HCT116 (cell line): Measurements from ENCODE around the gene IGSF10. TPM values are rescaled to one million over a fixed set of nuclear protein-coding genes. Genes with fewer than 3 reads are reported as not detected.

Source experiments
- ATAC-seq: fragments of 200-7000 bp; cut with Tn5 transposase; 2 replicates; pipeline ENCODE4 v1.9.1; 2020; ENCODE audit warnings: mild to moderate bottlenecking, moderate library complexity
- BruUV-seq: library from RNA; stranded (reverse); fragments of 400-500 nt; replicated peaks from 2 replicates; lab custom pipeline; 2021; lab: Mats Ljungman, UMichigan
- CTCF ChIA-PET: fragments of 300-600 bp; sonication (Branson Sonifier 250); formaldehyde crosslinking; loops from one replicate; lab custom pipeline; 2021; ENCODE audit warnings: antibody characterized with exemption; lab: Charles Lee
- POLR2A ChIA-PET: fragments of 300-600, 350-600 bp; sonication (Branson Sonifier 250); formaldehyde crosslinking; loops from one replicate; lab custom pipeline; 2021; ENCODE audit warnings: antibody characterized with exemption; lab: Charles Lee
- RAD21 ChIA-PET, 2 experiments: fragments of 300-600 bp; sonication (Branson Sonifier 250); formaldehyde crosslinking; loops; one replicate each; lab custom pipeline; 2023; ENCODE audit warnings: low total read pairs in 2 of 2; ENCODE audit not compliant: uncharacterized antibody in 2 of 2, unreplicated experiment in 2 of 2, low non-redundant PET in 1 of 2; lab: Charles Lee
- DNase-seq: peaks from one replicate; pipeline ENCODE4 v3.0.0-alpha.2; 2010; ENCODE audit warnings: low read depth, low spot score
- H2AFZ ChIP-seq: fragments of 200-600 bp; shearing (Covaris generic), sonication (generic); 2 replicates; pipeline ENCODE4 v1.6.1; 2017; ENCODE audit warnings: low read depth, mixed run types, mixed read lengths, antibody characterized with exemption, low read length; ENCODE audit not compliant: poor library complexity, severe bottlenecking
- H3K27ac ChIP-seq: 2 replicates; pipeline ENCODE4 v1.5.1; 2012; ENCODE audit warnings: low read depth, low read length
- H3K27me3 ChIP-seq: fragments of 200-600 bp; sonication (generic); 2 replicates; pipeline ENCODE4 v1.6.1; 2016; ENCODE audit warnings: mixed run types, low read length, mixed read lengths; ENCODE audit not compliant: insufficient read depth
- H3K36me3 ChIP-seq, 2 experiments: fragments of 200-500 bp in 1 of 2; fragments of 200-600 bp in 1 of 2; sonication (Bioruptor generic) in 1 of 2; sonication (generic) in 1 of 2; 2 replicates each; pipeline versions ENCODE4 v1.5.1 to v1.6.1; 2014 to 2016; ENCODE audit warnings: low read length in 2 of 2, inconsistent platforms in 1 of 2, mixed read lengths in 1 of 2, mixed run types in 1 of 2; ENCODE audit not compliant: insufficient read depth in 2 of 2, control insufficient read depth in 1 of 2
- H3K4me1 ChIP-seq, 2 experiments: fragments of 200-600 bp in 1 of 2; sonication (generic) in 1 of 2; 2 replicates each; pipeline versions ENCODE4 v1.5.1 to v1.6.1; 2012 to 2017; ENCODE audit warnings: low read length in 2 of 2, inconsistent platforms in 1 of 2, mild to moderate bottlenecking in 1 of 2, mixed read lengths in 1 of 2, mixed run types in 1 of 2, moderate library complexity in 1 of 2; ENCODE audit not compliant: insufficient read depth in 2 of 2, control insufficient read depth in 1 of 2
- H3K4me2 ChIP-seq: fragments of 200-600 bp; sonication (generic); 2 replicates; pipeline ENCODE4 v1.6.1; 2017; ENCODE audit warnings: mixed run types, low read length, mixed read lengths
- H3K4me3 ChIP-seq, 2 experiments: fragments of 200-600 bp in 1 of 2; sonication (generic) in 1 of 2; replicated peaks in 1 of 2; 2 replicates each; pipeline ENCODE4 v1.5.1; 2011 to 2016; ENCODE audit warnings: low read length in 2 of 2, control low read depth in 1 of 2, low read depth in 1 of 2, mild to moderate bottlenecking in 1 of 2, mixed read lengths in 1 of 2, mixed run types in 1 of 2
- H3K79me2 ChIP-seq: fragments of 200-600 bp; sonication (generic); 2 replicates; pipeline ENCODE4 v1.6.1; 2017; ENCODE audit warnings: mild to moderate bottlenecking, mixed run types, low read length, moderate library complexity, mixed read lengths; ENCODE audit not compliant: insufficient read depth
- H3K9ac ChIP-seq: fragments of 200-600 bp; sonication (generic); 2 replicates; pipeline ENCODE4 v1.6.1; 2016; ENCODE audit warnings: low read length, mixed read lengths
- H3K9me2 ChIP-seq: fragments of 200-600 bp; sonication (generic), shearing (Covaris generic); 2 replicates; pipeline ENCODE4 v1.6.1; 2017; ENCODE audit warnings: mixed run types, mild to moderate bottlenecking, moderate library complexity; ENCODE audit not compliant: insufficient read depth
- H3K9me3 ChIP-seq, 2 experiments: fragments of 200-500 bp in 1 of 2; fragments of 200-600 bp in 1 of 2; sonication (Bioruptor generic) in 1 of 2; sonication (generic) in 1 of 2; 2 replicates each; pipeline ENCODE4 v1.6.1; 2014 to 2017; ENCODE audit warnings: low read length in 2 of 2, mixed read lengths in 2 of 2, inconsistent platforms in 1 of 2, low read depth in 1 of 2, mild to moderate bottlenecking in 1 of 2, mixed run types in 1 of 2, moderate library complexity in 1 of 2; ENCODE audit not compliant: control insufficient read depth in 1 of 2, insufficient read depth in 1 of 2
- H4K20me1 ChIP-seq: fragments of 200-600 bp; sonication (generic), shearing (Covaris generic); 2 replicates; pipeline ENCODE4 v1.6.1; 2017; ENCODE audit warnings: mixed run types, mild to moderate bottlenecking, moderate library complexity; ENCODE audit not compliant: insufficient read depth
- CBX3 ChIP-seq: IDR thresholded peaks from 2 replicates; pipeline ENCODE4 v1.6.1; 2012; ENCODE audit warnings: low read depth
- CEBPB ChIP-seq: IDR thresholded peaks from 2 replicates; pipeline ENCODE4 v1.6.1; 2012; ENCODE audit warnings: low read depth
- ELF1 ChIP-seq: IDR thresholded peaks from 2 replicates; pipeline ENCODE4 v1.6.1; 2012; ENCODE audit warnings: low read depth, borderline replicate concordance
- EZH2 ChIP-seq: fragments of 200-600 bp; sonication (generic); IDR thresholded peaks from 2 replicates; pipeline ENCODE4 v1.6.1; 2017; ENCODE audit warnings: antibody characterized with exemption, mixed run types
- EZH2phosphoT487 ChIP-seq: fragments of 200-600 bp; IDR thresholded peaks from 2 replicates; pipeline ENCODE4 v1.6.1; 2018; ENCODE audit warnings: antibody characterized with exemption, borderline replicate concordance
- JUND ChIP-seq: IDR thresholded peaks from 2 replicates; pipeline ENCODE4 v1.6.1; 2012
- RAD21 ChIP-seq: IDR thresholded peaks from 2 replicates; pipeline ENCODE4 v1.6.1; 2012; ENCODE audit warnings: low read depth, mild to moderate bottlenecking
- REST ChIP-seq: IDR thresholded peaks from 2 replicates; pipeline ENCODE4 v1.6.1; 2012; ENCODE audit warnings: low read depth
- TCF7L2 ChIP-seq: IDR thresholded peaks from 2 replicates; pipeline ENCODE4 v1.7.0; 2011; ENCODE audit warnings: borderline replicate concordance, inconsistent platforms; ENCODE audit not compliant: insufficient read depth, insufficient read length; ENCODE audit errors: extremely low read depth
- ZFX ChIP-seq: fragments of 450-650 bp; IDR thresholded peaks from 2 replicates; pipeline ENCODE4 v1.6.1; 2017
- ZNF274 ChIP-seq: fragments of 200-500 bp; sonication (Bioruptor generic); IDR thresholded peaks from 2 replicates; pipeline ENCODE4 v1.6.1; 2014; ENCODE audit warnings: mild to moderate bottlenecking, low read depth, low read length, inconsistent platforms
- intact Hi-C: fragments of 100-400 bp; cut with micrococcal nuclease; formaldehyde crosslinking; loops from 2 replicates; pipeline ENCODE4 v1.10.0; 2022
- total RNA-seq: library from RNA; stranded (reverse); gene quantifications from one replicate; pipeline ENCODE4 v1.2.1, GENCODE V29; 2021; ENCODE audit not compliant: unreplicated experiment
- TF ChIP-seq, protein P1 (sequence below), 3 experiments: fragments of 200-600 bp in 1 of 3; sonication (generic) in 1 of 3; IDR thresholded peaks in 2 of 3; conservative IDR thresholded peaks in 1 of 3; 2 replicates each; pipeline ENCODE4 v1.5.1; 2012 to 2017; ENCODE audit warnings: low read depth in 2 of 3, low read length in 2 of 3, antibody characterized with exemption in 1 of 3, borderline replicate concordance in 1 of 3, control low read depth in 1 of 3, mild to moderate bottlenecking in 1 of 3, mixed read lengths in 1 of 3, mixed run types in 1 of 3, moderate library complexity in 1 of 3; ENCODE audit not compliant: insufficient read depth in 1 of 3
- TF ChIP-seq, protein P2 (sequence below): IDR thresholded peaks from 2 replicates; pipeline ENCODE4 v1.6.1; 2011; ENCODE audit warnings: mild to moderate bottlenecking, low read length, moderate library complexity; ENCODE audit not compliant: insufficient replicate concordance; ENCODE audit errors: extremely low read depth
- TF ChIP-seq, protein P3 (sequence below): IDR thresholded peaks from 2 replicates; pipeline ENCODE4 v1.6.1; 2012

The IGSF10 gene
- total RNA-seq, 1 experiment from 2014 or later, result 0.02 TPM

DNA sequence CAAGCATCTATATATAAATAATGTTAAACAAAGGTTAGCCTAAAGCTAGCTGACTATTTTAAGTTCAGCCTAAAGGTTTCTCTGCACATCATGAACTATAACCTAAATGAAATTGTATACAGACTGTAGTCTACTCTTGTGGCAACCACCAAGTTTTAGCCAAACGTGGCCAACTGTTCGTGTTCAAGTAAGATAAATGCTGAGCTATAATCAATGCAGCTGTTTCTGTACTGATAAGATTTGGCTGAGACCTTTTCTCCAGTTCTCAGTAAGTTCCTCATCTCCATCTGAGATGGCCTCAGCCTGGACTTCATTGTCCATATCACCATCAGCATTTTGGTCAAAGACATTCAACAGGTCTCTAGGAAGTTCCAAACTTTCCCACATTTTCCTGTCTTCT, 43.7 kb upstream of the IGSF10 start:
- Histone ChIP-seq H3K4me2 (no peak overlapping the region), H3K27me3 (no peaks in the 10 kb centered on the region), H4K20me1 (no peaks in the 10 kb centered on the region), H3K4me3 (no peak overlapping the region), H3K79me2 (no peaks in the 10 kb centered on the region), H3K4me1 (no peaks in the 10 kb centered on the region), H2AFZ (no peak overlapping the region), H3K9me3 (no peaks in the 10 kb centered on the region), H3K36me3 (no peaks in the 10 kb centered on the region), H3K9ac (no peak overlapping the region), H3K9me2 (no peaks in the 10 kb centered on the region), H3K27ac (no peak overlapping the region)
- POLR2A ChIA-PET, result no interaction called here
- RAD21 ChIA-PET, result no interaction called here
- ATAC-seq, result no peak
- DNase-seq, result no peak
- CTCF ChIA-PET, result no interaction called here
- BruUV-seq, result no TSS peak
- TF ChIP-seq ZFX (no peak), JUND (no peak), ELF1 (no peak), EZH2phosphoT487 (no peak), ZNF274 (no peak), RAD21 (no peak), CBX3 (no peak), EZH2 (no peak), TCF7L2 (no peak), REST (no peak), CEBPB (no peak)
- TF ChIP-seq, protein P1, sequence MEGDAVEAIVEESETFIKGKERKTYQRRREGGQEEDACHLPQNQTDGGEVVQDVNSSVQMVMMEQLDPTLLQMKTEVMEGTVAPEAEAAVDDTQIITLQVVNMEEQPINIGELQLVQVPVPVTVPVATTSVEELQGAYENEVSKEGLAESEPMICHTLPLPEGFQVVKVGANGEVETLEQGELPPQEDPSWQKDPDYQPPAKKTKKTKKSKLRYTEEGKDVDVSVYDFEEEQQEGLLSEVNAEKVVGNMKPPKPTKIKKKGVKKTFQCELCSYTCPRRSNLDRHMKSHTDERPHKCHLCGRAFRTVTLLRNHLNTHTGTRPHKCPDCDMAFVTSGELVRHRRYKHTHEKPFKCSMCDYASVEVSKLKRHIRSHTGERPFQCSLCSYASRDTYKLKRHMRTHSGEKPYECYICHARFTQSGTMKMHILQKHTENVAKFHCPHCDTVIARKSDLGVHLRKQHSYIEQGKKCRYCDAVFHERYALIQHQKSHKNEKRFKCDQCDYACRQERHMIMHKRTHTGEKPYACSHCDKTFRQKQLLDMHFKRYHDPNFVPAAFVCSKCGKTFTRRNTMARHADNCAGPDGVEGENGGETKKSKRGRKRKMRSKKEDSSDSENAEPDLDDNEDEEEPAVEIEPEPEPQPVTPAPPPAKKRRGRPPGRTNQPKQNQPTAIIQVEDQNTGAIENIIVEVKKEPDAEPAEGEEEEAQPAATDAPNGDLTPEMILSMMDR (IDR thresholded peaks at IDR 0.05 in 2 of 3, conservative IDR thresholded peaks at IDR 0.05 in 1 of 3; ENCODE audit: borderline replicate concordance in 1 of 3, insufficient read depth in 1 of 3, low read depth in 2 of 3, low read length in 2 of 3), result no peak
- TF ChIP-seq, protein P2, sequence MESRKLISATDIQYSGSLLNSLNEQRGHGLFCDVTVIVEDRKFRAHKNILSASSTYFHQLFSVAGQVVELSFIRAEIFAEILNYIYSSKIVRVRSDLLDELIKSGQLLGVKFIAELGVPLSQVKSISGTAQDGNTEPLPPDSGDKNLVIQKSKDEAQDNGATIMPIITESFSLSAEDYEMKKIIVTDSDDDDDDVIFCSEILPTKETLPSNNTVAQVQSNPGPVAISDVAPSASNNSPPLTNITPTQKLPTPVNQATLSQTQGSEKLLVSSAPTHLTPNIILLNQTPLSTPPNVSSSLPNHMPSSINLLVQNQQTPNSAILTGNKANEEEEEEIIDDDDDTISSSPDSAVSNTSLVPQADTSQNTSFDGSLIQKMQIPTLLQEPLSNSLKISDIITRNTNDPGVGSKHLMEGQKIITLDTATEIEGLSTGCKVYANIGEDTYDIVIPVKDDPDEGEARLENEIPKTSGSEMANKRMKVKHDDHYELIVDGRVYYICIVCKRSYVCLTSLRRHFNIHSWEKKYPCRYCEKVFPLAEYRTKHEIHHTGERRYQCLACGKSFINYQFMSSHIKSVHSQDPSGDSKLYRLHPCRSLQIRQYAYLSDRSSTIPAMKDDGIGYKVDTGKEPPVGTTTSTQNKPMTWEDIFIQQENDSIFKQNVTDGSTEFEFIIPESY, result no peak
- TF ChIP-seq, protein P3, sequence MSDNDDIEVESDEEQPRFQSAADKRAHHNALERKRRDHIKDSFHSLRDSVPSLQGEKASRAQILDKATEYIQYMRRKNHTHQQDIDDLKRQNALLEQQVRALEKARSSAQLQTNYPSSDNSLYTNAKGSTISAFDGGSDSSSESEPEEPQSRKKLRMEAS, result no peak
- intact Hi-C loops, result no loop called here
